GM12865 (cell line): Measurements from ENCODE around the gene CAPZB.
A peak's percentile ranks its signal among the peaks of the same experiment; 100 is the strongest.

ENCODE experiments used
- DNase-seq: peaks from one replicate; pipeline ENCODE4 v3.0.0; 2010; ENCODE audit warnings: low read depth
- H3K4me3 ChIP-seq: 2 replicates; pipeline ENCODE4 v1.5.1; 2011; ENCODE audit warnings: mild to moderate bottlenecking, low read depth, low read length, control low read depth
- TF ChIP-seq, protein P1 (sequence below): IDR thresholded peaks from 2 replicates; pipeline ENCODE4 v1.5.1; 2011; ENCODE audit warnings: low read length, control low read depth, low read depth, inconsistent platforms; ENCODE audit not compliant: insufficient read depth; ENCODE audit errors: missing control alignments

CAPZB gene

DNA sequence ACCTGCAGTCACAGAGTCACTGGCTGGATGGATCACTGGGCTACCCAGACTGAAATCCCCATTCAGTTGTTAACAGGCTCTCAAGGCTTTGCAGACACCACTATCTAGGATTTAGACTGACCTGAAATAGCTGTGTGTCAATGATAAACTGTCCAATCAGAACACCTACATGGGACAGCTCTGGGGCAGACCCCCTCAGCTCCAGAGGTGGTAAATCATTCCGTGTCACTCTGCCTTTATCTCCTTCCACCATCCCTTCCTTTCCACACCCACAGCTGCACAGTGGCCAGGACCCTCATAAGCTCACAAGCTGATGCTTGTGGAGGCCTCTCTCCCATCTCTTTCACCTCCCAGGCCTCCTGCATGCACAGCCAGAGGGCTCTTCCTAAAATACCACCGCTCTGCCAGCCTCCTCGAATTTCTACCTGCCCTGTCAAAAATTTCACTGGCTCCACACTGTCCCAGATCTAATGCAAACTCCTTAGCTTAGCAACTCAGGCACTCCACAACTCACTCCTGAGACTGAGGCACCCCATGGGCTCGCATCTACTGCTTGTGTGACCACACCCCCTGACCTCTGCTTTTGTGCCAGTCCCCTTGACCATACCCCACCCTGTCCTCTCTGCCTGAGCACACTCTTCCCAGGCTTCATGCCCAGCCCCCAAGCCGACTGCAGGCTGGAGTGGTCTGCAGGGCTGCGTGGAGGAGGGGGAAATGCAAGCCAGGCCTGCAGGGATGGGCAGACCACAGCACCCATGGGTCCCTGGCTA, 5.8 kb downstream of the CAPZB start:
- no peak overlapping the region for H3K4me3 ChIP-seq
- TF ChIP-seq, protein P1, sequence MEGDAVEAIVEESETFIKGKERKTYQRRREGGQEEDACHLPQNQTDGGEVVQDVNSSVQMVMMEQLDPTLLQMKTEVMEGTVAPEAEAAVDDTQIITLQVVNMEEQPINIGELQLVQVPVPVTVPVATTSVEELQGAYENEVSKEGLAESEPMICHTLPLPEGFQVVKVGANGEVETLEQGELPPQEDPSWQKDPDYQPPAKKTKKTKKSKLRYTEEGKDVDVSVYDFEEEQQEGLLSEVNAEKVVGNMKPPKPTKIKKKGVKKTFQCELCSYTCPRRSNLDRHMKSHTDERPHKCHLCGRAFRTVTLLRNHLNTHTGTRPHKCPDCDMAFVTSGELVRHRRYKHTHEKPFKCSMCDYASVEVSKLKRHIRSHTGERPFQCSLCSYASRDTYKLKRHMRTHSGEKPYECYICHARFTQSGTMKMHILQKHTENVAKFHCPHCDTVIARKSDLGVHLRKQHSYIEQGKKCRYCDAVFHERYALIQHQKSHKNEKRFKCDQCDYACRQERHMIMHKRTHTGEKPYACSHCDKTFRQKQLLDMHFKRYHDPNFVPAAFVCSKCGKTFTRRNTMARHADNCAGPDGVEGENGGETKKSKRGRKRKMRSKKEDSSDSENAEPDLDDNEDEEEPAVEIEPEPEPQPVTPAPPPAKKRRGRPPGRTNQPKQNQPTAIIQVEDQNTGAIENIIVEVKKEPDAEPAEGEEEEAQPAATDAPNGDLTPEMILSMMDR, result no peak
- DNase-seq, result no peak

DNA sequence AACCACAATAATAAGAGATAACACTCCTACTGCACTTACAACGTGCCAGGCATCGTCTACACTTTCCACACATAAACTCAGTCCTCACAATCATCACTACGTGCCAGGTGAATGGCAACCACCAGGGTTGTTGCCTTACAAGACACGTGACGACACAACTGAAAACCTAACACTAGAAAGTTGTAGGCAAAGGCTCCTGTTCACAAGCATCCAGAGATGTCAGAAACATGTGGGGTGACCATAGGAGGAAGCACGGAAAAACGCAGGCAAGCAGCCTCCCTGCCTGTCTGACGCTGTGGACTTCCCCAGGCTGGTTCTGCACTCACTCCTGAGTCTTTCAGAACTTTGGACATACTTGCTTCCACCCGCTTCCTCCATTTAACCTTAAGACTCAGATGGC, 7.0 kb downstream of the CAPZB start:
- no peak overlapping the region for H3K4me3 ChIP-seq
- DNase-seq, result no peak
- TF ChIP-seq, protein P1, result no peak

DNA sequence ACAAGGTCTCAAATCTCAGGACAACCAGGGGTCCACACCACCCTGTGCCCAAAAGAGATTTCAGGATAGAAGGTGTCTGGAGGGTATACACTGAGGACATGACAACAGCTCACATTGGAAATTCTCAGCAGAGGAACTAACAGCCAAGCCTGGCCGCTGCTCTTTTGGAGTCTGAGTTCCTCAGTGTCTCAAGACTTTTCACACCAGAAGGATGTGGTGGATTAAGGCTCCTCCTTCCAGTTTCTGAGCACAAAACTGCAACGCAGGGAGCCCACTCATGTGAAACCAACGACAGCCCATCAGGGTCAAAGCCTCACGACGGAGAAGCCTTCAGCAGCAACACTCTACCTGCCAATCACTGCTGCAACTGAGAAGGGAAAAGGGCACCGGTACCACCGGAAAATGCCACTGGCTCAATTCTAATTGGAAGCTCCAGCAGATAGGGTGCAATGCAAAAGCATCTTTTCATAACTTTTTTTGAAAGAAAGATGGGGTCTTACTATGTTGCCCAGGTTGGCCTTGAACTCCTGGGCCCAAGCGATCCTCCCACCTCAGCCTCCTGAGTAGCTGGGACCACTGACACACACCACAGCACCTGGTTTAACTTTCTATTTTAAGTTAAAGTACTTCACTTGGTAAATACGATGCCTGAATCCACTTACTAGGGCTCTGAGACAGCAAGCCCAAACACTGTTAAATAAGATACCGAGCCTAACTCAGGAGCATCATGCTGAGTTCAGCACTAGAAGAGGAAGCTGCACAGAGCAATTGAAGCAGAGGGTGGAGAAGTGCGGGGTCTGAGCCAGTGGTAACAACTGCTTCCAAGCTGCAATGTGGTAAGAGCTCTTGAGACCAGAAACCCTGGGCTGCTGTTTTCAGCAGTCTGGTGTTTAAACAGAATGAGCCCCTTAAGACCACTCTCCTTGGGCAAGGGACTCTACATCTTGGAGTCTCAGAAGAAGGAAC, 7.8 kb downstream of the CAPZB start:
- peak; percentile 86 for DNase-seq

DNA sequence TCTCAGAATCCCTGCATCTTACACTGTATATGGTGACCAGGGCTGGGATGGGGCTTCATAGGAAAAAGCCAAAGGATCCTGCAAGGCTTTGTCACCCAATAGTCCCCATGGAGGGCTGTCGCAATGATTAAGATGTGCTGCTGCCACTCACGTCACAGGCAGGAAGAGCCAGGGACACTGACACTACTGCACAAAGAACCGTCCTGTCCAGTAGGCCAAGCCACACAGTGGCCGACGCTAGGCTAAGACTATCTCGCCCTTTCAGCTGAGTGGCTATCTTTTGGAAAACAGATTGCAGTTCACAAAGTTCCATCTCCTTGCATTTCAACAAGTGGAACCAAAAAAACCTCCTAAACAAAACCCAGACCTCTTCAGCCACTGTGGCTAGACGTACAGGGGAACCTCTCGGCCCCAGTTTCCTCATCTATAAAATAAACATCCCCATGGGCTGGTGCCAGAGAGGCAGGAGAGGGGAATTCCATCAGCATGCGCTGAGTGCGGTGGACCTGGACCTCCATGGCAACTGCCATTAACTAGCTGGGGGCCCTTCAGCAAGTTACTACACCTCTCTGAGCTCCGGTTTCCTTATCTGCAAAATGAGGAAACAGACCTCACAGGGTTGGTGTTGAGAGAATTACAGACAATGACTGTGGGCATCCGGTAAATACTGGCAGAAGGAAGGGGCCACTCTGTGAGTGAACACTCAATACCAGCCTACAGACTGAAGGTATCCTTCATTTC, 8.7 kb downstream of the CAPZB start:
- peak overlapping the region; percentile 54 for H3K4me3 ChIP-seq
- DNase-seq, result peak; percentile 81
- TF ChIP-seq, protein P1, result no peak

More for the DNA sequence above, 7.8 kb downstream of the CAPZB start:
- peak overlapping the region; percentile 54 for H3K4me3 ChIP-seq
- TF ChIP-seq, protein P1, result no peak

DNA sequence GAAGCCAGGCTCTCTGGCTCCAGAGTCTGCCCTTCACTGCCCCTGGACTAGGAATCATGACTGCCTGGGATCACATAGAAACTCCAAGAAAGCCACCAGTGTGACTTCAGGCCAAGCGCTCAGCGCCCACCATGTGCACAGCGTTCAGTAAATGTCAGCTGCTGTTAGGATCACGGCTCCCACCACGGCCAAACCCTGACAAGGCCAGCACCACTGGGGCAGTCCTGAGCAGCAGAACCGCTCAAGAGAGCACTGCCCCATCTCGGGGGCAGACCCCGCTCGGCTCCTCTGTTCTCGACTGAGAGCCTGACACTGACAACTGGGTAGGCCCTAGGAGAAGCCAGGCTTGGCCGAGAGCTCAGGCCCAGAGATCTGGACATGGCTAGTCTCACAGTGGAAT, 10.0 kb downstream of the CAPZB start:
- H3K4me3 ChIP-seq, result no peak overlapping the region
- no peak for DNase-seq
- TF ChIP-seq, protein P1, result no peak

DNA sequence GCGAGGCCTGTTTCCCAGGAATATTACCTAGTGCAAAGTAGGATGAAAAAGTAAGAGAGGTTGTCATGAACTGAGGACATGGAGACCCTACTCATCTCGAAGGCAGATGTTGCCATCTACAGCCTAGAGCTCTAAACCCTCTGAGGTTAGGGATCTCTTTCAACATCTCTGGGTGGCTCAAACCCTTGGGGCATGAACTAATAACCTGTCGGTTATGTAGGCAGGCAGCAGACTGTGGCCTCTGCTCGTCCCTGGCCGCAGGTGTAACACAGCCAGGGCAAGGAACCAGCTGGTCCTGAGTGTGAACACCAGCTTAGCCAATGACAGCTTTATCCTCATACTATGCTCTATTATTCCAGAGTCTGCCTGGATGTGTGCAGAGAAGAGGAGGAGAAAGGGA, 13.2 kb downstream of the CAPZB start:
- TF ChIP-seq, protein P1, result no peak

More for the DNA sequence above, 13.2 kb downstream of the CAPZB start:
- DNase-seq, result no peak
- no peak overlapping the region for H3K4me3 ChIP-seq
